Activated T-cell treated with anti-CD3 and anti-CD28 coated beads, Interleukin-2, amount 50 U/mL, for 1 hour (primary cell): Measurements from ENCODE around the gene HDDC2.

Experiments
- DNase-seq: peaks from one replicate; pipeline ENCODE4 v3.0.0-alpha.2; 2020

The HDDC2 gene, protein sequence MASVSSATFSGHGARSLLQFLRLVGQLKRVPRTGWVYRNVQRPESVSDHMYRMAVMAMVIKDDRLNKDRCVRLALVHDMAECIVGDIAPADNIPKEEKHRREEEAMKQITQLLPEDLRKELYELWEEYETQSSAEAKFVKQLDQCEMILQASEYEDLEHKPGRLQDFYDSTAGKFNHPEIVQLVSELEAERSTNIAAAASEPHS

DNA sequence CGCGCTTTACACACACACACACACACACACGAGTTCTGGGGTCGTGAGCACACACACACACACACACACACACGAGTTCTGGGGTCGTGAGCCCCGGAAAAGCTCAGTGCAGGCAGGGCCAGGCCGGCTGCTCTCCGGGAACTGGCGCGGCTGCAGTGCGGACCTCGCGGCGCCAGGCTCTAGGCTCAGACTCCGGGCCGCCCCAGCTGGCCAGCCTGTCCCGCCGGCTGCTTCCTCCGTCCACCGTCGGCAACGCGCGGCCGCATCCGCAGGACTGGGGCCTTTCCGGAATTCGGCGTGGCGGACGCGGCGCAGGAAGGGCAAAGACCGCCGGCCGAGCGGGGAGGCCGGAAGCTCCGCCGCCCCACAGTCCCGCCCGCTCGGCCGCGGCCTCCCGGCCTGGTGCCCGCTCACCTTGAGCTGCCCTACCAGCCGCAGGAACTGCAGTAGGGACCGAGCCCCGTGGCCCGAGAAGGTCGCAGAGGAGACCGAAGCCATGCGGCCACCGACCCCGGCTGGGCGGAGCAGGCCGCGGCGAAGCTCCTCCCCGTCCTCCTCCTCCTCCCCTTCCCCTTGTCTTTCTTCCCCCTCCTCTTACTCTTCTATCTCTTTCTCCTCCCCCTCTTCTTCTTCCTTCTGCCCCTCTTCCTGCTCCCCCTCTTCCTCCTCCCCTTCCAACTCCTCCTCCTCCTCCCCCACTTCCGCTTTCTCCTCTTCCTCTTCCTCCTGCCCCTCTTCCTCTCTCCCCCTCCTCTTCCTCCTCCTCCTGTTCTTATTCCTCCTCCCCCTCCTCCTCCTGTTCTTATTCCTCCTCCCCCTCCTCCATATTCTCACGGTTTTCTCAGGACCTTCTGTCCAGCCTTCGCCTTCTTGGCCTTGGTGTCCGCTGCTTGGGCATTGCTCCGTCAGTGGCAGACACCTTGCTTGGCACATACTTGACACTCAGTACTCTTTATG lies at the start of gene HDDC2:
Gene HDDC2, minus strand, starts transcription at position 533 of the 957 bp plus-strand sequence. Its CDS starts 35 bp downstream, at position 498.
- DNase-seq, result peak; percentile 57

DNA sequence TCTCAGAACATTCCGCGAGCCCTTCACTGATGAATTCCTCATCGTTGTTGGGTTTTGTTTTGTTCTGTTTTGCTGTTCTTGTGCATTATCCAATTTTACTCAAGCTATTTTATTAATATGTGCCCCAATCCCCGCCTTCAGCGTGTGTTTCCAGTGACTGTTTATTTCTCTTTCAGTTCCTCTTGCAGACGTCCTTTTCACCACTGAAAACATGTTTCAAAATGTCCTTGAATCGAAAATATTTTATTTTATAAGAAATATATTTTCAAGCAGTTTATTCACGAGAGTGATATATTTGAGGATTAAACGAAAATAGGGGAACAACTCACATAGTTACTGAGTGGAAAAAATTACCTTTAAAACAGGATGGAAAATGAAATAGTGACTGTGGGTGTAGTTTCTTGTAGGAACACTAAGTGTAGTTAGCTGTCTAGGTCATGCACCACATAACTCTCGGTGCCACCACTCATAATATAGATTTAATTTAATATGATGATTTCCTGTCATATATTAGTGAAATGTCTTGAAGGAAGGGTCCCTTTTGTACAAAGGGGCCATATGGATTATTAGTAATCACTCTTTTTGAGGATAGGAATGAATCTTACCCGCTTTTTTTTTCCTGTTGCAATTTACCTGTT lies 45.3 kb upstream of the HDDC2 start:
- no peak for DNase-seq

DNA sequence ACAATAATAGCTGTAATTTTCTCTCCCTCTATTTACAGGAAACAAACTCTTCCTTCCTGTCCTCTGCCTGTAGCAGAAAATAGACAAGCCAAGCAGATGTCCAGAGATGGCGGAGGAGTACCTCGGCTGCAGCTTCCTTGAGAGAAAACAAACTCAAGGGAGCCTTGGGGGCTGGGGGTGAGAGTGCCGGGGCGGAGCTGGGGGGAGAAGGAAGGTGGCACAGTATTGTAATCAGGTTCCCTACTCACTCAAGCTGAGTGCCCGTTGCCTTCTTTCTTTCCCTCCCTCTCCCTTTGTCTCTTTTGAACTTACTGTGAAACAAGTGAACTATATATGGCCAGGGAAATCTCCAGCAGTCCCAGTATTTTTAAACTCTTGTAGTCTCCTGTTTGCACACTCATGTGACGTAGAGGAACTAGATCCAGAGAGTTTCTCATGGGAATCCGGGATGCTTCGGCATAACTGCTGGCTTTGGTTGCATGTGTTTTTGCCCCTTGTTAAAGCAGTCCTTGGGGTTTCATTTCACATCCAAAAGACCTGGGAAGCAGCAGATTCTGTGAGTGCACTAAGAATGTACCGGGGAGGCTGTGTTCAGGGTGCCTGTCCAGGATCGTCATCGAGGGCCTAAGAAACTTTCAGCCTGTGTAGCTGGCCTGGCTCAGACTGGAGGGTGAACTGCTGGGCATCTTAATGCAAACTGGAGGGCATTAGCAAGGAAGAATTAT lies 44.6 kb upstream of the HDDC2 start:
- no peak for DNase-seq

DNA sequence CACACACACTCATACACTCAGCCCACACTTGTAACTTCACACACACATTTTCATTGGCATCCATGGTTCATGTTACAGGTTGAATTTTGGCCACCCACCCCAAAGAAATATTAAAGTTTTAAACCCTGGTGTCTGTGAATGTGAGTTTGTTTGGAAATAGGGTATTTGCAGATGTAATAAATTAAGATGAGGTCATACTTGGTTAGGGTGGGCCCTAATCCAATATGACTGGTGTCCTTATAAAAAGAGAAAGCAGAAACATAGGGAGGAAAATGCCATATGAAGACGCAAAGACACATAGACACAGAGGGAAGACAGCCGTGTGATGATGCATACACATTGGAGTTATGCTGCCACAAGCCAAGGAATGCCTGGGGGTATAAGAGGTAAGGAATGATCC lies 39.7 kb upstream of the HDDC2 start:
- no peak for DNase-seq

DNA sequence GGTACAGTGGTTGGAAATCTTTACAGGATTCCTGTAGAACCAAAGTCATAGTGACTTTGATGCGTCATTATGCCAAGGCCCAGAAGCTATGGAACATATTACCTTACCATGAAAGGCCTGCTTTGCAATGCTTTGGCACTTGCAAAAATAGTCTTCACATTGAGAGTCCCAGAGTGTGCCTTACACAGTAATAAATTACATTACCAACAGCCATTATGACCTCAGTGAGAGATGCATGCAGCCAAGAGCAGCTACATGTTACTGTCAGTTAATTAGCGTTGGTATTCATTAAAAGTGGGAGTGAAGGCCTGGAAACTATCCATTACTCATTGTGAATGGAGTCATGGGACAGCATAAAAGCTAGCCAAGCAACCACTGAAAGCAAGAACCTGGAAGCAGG lies 39.2 kb upstream of the HDDC2 start:
- DNase-seq, result no peak

DNA sequence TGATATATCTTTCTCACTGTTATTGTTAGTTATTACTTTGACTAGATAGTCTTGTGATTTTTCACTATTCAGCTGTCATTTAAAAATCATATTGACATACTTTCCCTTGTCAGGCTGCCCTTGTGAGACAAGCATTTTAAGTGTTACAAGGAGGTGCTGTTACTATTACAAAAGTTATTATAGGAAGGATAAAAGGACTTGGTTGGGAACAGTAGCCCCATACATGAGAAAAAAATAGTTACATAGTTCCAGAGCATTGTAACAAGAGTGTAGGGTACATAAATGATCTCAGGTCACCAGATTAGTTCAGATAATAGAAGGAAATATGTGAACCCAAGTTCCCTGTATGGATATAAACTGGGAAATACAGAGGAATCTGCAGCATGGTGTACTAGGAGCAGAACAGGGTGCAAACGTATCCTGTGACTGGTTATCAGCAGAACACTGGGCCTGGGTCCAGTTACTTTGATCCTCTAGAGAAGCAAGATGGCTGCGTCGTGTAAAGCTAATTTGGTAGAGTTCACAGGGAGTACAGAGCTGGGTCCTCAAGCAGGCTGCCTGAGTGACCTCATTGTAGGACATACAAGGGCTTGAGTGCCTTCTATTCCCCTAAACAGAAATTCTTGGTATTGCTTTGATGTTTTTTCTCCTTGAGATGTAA lies 38.5 kb upstream of the HDDC2 start:
- no peak for DNase-seq

DNA sequence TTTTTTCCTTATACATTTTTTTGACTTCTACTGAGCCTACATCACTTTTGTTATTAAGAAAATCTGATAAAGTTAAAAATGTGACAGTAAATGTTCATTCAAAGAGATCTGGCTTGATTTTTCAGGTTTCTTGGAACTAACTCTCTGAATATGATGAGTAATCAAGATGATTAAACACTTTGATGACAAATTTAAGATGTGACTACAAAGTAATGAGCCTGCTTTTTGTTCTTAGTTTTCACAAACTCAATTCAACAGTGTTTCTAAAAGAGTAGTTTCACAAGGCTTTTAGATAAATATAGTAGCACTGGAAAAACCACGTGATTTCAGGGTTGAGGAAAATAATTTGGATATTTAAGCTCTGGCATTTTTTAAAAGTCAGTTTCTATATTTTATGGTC lies 37.9 kb upstream of the HDDC2 start:
- DNase-seq, result no peak

DNA sequence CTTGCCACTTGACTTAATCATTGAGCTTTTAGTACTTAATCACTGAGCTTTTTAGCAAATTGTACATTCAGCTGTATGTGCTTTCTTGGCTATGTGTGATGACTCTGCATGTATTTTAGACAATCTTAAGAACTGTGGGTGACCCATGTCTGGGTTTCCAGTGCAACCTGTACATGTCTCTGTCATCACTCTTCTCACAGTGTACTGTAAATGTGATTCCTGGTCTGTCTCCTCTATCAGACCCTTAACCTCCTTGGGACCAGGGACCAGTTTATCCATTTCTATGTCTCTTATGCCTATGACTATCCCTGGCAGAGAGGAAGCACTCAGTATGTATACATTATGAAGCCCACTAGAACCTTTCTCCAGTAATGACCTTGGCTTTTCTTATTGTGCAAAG lies 36.6 kb upstream of the HDDC2 start:
- no peak for DNase-seq

DNA sequence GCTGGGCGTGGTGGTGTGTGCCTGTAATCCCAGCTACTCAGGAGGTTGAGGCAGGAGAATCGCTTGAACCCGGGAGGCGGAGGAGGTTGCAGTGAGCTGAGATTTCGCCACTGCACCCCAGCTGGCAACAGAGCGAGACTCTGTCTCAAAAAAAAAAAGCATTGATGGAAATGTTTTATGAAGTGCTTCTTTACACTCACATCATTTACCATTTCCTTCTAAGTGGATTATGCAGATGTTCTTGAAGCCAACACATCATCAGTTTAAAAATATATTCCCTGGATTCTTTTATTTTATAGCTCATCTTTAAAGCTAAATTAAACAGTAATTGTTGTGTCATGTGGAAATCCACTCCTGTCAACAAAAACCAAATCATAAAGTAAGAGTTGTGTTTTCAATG lies 35.9 kb upstream of the HDDC2 start:
- DNase-seq, result no peak

DNA sequence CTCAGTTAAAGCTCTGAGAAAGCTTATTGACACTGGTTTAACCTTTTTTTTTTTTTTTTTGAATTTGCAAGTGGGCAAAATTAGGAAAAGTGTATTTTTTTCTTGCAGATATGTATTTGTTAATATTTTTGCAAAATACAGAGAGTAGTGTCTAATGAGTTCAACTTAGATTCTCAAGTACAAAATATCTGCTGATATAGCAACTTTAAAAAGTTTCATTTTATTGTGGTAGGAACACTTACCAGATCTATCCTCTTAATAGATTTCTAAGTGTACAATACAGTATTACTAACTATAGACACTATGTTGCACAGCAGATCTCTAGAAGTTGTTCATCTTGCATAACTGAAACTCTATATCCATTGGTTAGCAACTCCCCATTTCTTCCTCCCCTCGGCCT lies 30.9 kb upstream of the HDDC2 start:
- no peak for DNase-seq

DNA sequence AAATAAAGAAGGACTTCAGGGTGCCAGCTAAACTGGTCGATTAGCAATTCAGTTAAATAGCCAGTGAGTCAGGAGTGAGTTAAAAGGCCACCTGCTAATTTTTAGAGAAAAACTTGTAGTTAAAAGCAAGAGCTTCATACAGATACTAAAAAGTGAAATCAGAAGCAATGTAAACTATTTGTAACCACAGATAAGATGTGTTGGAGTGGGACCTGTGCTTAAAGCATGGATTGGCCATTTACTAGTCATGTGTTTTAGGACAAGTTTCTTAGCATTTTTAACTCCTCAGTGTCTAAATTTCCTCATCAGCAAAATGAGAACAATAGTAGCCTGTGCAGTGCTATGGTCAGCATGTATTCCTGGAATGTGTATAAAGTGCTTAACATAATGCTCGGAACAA lies 23.8 kb upstream of the HDDC2 start:
- DNase-seq, result no peak

DNA sequence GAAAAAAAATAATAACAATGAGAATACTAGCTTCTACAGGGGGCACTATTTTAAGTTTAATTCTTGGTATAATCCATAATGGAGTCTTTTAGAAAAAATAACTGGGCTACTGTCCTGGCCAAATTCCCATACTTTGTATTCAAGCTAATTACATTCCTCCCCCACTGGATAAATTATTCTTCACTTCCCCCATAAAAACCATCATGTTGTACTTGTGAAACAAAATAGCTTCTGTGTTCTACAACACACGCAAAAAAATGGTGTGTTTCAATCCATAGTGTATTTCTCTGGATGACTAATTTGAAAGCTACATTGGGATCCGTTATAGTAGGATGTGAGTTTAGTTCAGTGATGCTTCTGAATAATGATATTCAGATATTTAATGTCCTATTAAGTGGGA lies 21.6 kb upstream of the HDDC2 start:
- DNase-seq, result no peak

DNA sequence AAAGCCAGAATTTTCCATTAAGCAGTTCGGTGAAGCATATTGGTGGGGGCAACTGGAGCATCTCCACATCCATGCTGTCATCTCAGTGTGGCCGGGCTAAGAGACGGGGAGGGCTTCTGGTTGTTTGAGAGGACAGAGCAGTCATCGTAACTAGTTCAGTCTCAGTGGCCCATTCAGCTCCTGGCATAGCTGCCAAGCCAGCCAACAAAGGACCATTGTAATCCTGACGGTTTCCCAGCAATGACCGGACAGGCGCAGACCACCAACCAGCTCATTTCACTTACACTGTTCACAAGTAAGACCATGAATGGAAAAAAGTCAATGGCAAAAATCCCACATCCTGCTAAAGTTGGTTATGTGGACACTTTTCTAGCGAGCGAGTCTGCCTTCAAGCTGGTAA lies 14.9 kb upstream of the HDDC2 start:
- no peak for DNase-seq

DNA sequence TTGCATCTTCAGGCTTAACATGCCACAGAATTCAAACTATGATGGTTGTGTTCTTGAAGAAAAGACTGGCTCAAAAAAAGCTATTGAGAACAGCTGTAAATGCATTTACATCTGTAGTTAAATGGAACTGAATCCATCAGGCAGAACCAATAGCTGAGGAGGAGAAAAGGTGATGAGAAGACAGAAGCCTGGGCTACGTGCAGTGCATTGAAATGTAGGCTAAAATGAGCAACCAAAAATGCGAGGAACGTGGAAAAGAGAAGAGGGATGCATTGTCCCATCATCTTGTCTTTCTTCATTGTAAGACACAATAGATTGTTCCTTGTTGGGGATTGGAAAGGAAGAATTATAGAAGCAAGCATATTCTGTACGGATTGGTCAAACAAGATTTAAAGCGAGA lies 13.8 kb upstream of the HDDC2 start:
- no peak for DNase-seq

DNA sequence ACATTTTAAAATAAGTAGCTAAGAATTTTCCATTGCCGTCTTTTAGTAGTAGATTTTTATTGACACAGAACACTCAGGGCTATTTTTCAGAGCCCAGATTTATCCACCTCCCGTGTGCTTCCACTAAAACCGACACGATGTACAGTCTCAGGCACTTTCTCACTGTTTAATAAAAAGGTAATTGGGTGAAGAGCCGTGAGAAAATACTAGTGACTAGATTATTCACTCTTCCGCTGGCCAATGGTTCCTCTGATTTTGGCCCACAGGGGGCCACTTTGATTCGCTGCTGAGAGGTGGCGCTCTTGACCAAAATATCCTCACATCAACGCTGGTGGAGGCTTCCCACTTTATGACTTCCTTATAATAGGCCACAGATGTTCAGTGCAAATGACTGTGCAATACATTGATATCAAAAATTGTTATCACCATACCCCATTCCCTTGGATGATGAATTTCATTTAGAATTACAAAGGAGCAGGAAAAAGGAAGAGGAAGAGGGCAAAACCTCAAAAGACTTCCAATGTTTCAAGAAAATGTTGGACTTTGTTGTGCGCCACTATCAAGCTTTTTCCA lies 12.3 kb upstream of the HDDC2 start:
- peak; percentile 27 for DNase-seq

DNA sequence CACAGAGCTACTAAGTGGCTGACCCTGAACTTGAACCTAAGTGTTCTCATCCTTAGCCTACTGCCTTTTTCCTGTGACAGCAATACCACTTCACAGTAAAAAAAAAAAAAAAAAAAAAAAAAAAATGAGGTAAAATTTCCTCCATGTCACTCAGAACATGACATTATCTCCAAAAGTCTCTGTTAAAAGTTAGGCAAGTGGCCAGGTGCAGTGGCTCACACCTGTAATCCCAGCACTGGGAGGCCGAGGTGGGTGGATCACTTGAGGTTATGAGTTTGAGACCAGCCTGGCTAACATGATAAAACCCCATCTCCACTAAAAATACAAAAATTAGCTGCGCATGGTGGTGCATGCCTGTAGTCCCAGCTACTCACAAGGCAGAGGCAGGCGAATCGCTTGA lies 11.2 kb upstream of the HDDC2 start:
- no peak for DNase-seq

DNA sequence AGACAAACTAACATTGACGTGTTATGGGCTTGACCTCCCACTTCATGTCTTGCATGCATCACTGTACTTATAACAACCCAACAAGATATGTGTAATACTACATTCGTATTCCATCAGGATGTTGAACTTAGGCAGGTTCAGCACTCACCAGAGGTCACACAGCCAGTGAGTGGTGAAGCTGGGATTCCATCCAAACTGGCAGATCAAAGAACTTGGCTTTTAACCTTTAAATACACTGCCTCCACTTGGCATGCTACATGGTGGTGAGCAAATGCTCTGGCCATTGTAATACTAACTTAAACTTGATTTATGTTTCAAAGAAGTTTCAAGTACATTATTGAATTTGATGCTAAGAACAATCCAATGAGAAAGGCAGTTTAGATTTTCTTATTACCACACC lies 10.7 kb upstream of the HDDC2 start:
- DNase-seq, result no peak

DNA sequence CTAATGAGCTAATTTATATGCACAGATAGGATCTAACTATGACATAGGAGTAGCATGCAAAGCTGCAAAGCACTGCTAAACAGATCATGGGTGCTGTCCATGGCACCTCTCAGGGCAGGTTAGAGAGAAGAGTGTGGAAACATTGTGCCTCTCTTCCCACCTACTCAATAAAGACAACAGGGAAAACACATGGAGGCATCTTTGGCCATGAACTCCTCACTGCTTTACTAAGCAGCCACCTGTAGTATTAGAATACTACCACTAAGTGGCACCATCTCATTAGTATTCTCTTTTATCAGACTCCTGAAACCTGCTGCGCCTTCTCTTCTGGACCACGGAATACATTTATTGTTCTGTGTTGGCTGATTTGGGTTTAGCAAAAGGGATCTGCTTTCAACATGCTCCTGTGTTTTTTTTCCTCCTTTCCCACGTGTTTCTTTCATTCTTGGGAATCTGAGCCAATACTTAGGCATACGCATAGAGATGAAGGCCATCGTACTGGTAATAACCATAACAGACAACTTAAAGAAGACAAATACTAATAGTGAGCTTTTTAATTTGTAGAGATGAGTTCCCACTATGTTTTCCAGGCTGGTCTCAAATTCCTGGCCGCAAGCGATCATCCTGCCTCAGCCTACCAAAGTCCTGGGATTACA lies 9.4 kb upstream of the HDDC2 start:
- no peak for DNase-seq

DNA sequence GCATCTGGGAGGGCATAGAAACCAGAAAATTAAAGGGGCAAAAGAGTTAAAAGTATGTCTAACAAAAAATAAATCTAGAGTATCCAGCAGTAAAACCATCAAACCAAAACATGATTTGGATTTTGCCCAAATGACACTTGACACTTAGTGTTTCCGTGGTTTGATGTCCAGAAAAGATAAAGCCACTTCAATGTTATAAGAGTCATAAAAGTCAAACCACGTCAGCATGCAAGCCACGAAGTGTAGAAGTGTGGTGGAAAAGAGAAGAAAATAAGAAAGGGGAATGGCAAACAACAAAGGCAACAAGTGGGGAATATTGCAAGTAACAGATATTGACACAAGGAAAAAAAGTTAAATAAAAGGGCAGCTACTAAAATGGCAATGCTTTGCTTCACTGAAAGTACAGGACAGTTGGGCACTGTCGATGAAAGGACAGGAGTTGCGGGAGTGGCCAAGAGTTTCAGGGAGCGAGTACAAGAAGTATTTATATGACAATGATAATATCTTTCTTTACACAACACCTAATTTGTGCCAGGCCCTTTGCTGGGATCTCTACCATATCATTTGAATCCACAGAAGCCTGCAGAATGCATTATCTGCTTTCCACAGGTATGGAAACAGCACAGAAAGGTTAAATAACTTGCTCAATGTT lies 6.3 kb upstream of the HDDC2 start:
- no peak for DNase-seq

DNA sequence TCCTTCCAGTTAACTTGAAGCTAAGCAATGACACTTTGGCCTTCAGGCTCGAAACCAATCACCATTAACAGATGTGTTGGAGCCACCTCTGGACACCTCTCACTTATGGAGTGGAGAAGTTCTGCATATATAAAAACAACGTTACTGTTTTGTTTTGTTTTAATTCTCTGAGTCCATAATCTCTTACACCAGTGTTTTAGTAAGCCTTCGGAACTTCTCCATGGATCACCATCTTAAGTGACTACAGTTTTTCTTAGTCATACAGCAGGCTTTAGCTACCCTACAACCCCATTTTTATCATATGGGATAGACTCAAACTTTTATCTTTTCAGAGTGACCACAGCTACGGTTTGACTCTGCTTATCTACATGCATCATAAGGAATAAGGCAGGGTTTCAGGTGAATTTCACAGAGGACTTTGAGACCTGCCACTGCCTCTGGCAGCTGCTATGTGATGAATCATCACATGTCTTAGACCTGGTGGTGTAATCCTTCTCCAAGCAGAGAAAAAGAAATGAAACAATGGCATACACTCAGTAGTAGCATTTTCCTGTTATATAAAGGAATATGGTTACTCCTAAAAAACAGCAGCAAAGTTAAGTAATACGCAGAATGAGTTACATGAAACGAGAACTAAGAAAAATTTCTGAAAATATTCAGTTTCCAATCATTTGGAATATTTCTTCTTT lies 5.5 kb upstream of the HDDC2 start:
- DNase-seq, result no peak

DNA sequence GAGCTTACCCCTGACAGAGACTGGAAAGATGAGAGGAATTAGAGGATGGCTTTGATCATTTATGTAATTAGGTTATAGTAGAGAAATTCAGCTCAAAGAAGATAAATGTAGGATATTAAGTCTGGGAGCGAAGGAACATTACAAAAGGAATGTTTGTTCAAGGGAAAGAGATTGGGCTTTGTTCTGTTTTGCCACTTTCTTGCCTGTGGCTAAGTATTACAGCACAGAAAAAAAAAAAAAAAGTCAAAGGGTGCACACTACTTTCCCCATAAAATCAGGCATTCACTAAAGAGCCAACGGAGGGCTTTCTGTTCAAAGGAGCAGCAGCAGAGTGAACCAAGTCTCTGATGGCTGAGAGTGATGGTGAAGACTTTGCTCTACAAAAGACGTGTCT lies 5.0 kb upstream of the HDDC2 start:
- no peak for DNase-seq
